NB4 (cell line): ENCODE measurements around the gene DAB1.

Experiments
- CTCF ChIP-seq: IDR thresholded peaks from one replicate; pipeline ENCODE4 v1.5.1; 2012; ENCODE audit warnings: low read depth, low read length
- MYC ChIP-seq: IDR thresholded peaks from 2 replicates; pipeline ENCODE4 v1.6.1; 2011; ENCODE audit warnings: low read depth, low read length
- POLR2A ChIP-seq: IDR thresholded peaks from 2 replicates; pipeline ENCODE4 v1.6.1; 2011; ENCODE audit warnings: mild to moderate bottlenecking; ENCODE audit not compliant: insufficient read length; ENCODE audit errors: extremely low read depth

GRCh38 chr1:56953386-56953785 is 470.5 kb downstream of the DAB1 start:
- TF ChIP-seq CTCF (no peak), POLR2A (no peak), MYC (no peak)
